ENCODE results near the gene TRPV5. TPM values are rescaled to one million over a fixed set of nuclear protein-coding genes. Genes with fewer than 3 reads are reported as not detected.

TRPV5 gene
- polyA plus RNA-seq, 1 experiment: not detected

DNA sequence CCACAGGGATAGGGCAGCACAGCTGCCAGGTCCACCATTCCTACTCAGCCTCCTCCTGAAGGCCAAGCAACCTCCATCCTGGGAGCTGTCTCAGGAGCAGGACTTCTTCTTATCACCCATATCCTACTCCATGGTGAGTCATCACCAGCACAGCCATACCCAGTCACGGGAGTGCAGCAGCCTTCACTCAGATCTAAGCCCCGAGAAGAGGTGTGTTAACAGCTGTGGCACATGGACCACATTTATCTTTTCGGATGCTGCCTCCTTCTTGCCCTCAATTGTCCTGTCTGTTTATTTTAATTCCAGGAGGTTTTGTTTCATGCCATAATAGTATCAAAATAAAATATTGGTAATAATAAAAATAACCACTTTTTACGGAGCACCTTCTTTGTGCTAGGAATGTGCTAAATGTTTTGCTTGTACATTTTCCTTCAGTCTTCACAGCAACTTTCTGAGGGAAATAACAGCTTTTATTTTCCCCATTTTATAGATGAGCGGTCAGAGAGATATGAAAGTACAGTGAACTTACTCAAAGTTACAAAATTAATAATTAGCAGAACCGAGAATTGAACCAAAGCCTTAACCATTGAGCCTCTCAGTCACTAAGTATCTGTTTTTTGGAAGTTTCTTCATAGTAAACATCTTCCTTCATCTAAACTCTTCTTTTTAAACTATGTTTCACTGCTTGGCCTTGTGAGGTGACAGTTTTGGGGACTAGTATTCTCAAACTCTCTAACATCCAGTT lies 31.1 kb upstream of the TRPV5 start:
- no peak for DNase-seq (ENCODE audit: low read depth, low spot score)
- no peaks in the 10 kb centered on the region for H3K27me3 ChIP-seq (ENCODE audit: control insufficient read depth, insufficient read depth, low read length)
- ChIA-PET CTCF (interaction anchor here (0.8 kb wide), 1 partner anchor 38 kb away, joined by 3 read pairs; no protein-coding TSS in a partner anchor), POLR2A (no interaction called here)
- H3K27ac ChIP-seq (ENCODE audit: low read depth, low read length): no peak overlapping the region
- TF ChIP-seq, protein P1, sequence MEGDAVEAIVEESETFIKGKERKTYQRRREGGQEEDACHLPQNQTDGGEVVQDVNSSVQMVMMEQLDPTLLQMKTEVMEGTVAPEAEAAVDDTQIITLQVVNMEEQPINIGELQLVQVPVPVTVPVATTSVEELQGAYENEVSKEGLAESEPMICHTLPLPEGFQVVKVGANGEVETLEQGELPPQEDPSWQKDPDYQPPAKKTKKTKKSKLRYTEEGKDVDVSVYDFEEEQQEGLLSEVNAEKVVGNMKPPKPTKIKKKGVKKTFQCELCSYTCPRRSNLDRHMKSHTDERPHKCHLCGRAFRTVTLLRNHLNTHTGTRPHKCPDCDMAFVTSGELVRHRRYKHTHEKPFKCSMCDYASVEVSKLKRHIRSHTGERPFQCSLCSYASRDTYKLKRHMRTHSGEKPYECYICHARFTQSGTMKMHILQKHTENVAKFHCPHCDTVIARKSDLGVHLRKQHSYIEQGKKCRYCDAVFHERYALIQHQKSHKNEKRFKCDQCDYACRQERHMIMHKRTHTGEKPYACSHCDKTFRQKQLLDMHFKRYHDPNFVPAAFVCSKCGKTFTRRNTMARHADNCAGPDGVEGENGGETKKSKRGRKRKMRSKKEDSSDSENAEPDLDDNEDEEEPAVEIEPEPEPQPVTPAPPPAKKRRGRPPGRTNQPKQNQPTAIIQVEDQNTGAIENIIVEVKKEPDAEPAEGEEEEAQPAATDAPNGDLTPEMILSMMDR (IDR thresholded peaks at IDR 0.05; ENCODE audit: low read depth, low read length): no peak
- H3K4me3 ChIP-seq (ENCODE audit: low read depth, low read length): no peak overlapping the region
- H3K9me3 ChIP-seq (ENCODE audit: control insufficient read depth, insufficient read depth, low read length): peaks cover 13% of the 10 kb centered on the region

DNA sequence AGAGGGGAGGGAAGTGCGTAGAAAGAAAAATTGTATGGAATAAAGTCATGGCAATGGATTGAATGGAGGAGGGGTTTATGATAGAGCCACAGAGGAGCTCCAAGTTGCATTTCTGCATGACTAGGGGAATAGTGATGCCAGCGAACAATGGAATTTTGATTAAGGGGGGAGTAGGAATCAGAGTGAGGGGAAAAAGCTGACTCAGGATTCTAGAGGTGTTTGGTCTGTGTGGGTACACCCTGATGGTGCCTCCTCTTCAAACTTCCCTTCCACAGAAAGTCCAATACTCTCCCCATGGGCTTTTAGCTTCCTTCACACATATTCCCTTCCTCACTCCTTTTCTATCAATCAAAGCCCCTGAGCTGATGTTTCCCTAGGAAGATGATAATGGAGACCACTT lies 30.4 kb upstream of the TRPV5 start:
- CTCF ChIA-PET: interaction anchor here (0.7 kb wide), 1 partner anchor 39 kb away, joined by 3 read pairs; no protein-coding TSS in a partner anchor
- no peaks in the 10 kb centered on the region for H3K27me3 ChIP-seq (ENCODE audit: control insufficient read depth, insufficient read depth, low read length)
- TF ChIP-seq, protein P1 (IDR thresholded peaks at IDR 0.05; ENCODE audit: low read depth, low read length): no peak
- peaks cover 13% of the 10 kb centered on the region for H3K9me3 ChIP-seq (ENCODE audit: control insufficient read depth, insufficient read depth, low read length)
- no peak for DNase-seq (ENCODE audit: low read depth, low spot score)
- no peak overlapping the region for H3K27ac ChIP-seq (ENCODE audit: low read depth, low read length)
- no peak overlapping the region for H3K4me3 ChIP-seq (ENCODE audit: low read depth, low read length)
- POLR2A ChIA-PET: no interaction called here

DNA sequence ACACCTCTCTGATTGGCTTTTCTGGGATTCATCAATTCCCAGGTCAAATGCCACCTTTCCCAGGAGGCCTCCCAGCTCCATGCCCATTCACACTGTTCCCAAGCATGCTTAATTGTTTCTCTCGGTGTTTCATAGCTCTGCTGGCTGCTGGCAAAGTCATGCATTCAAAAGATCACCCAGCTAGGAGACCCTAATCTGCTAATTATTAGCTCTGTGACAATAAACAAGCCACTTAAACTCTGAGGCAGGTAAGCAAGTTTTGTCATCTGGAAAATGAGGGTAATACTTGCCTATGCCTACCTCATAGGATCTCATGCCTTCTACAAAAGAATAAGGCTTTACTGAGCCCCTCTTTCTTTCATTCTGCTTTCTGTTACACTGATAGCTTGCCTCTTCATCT lies 29.4 kb upstream of the TRPV5 start:
- TF ChIP-seq, protein P1 (IDR thresholded peaks at IDR 0.05; ENCODE audit: low read depth, low read length): no peak
- Histone ChIP-seq H3K27me3 (ENCODE audit: control insufficient read depth, insufficient read depth, low read length) (no peaks in the 10 kb centered on the region), H3K27ac (ENCODE audit: low read depth, low read length) (no peak overlapping the region), H3K4me3 (ENCODE audit: low read depth, low read length) (no peak overlapping the region), H3K9me3 (ENCODE audit: control insufficient read depth, insufficient read depth, low read length) (peaks cover 16% of the 10 kb centered on the region)
- CTCF ChIA-PET: no interaction called here
- no peak for DNase-seq (ENCODE audit: low read depth, low spot score)
- POLR2A ChIA-PET: no interaction called here

DNA sequence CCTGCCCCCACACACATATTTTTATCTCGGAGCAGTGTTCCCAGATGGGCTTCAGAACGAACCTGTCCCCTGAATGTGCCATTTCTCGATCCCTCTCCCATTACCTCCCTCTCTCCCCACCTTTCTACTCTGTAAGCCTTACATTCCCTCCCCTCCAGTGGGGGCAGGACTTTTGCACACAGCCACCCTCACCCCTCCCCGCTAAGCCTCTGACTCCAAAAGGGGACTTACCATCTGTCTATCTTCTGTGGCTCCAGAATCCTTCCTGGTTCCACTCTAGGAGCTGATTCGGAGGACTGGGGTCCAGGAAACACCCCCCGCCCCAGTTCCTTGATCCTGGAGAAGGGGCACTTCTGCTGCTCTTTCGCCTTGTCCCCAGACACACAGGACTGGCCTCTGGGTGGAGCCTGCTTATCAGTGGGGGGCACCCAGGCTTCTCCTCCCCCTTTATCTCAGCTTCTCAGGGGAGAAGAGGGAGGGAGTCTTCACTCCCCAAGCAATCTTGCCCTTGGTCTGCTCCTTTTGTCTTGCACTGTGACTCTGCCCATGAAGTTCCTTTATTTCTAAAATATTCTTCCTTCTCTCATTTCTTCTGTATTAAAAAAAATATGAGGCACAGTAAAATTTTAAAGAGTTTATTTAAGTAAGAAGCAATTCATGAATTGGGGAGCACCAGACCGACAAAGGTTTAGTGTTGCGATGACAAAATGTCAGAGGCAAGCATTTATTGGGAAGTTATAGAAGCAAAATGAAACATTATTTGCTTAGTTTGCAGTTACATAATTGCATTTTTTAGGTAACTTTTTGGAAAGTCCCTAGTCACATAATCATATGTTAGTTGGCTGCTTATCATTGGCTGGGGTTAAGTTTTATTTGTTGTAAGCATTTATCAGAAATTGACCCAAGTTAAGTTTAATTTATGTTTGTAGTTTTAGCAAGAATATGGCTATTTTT lies 28.7 kb upstream of the TRPV5 start, which contains the start of gene KEL:
Gene KEL, minus strand, starts transcription at position 391 of the 954 bp plus-strand sequence. Its CDS starts 157 bp downstream, at position 234.
- H3K4me3 ChIP-seq (ENCODE audit: low read depth, low read length): no peak within 1 kb of the TSS
- DNase-seq (ENCODE audit: low read depth, low spot score): no peak
- no peak within 1 kb of the TSS for H3K27ac ChIP-seq (ENCODE audit: low read depth, low read length)
- H3K9me3 ChIP-seq (ENCODE audit: control insufficient read depth, insufficient read depth, low read length): peaks cover 19% of the 10 kb centered on the region
- TF ChIP-seq, protein P1 (IDR thresholded peaks at IDR 0.05; ENCODE audit: low read depth, low read length): no peak
- ChIA-PET CTCF (no interaction called here), POLR2A (no interaction called here)
- H3K27me3 ChIP-seq (ENCODE audit: control insufficient read depth, insufficient read depth, low read length): no peaks in the 10 kb centered on the region

Data from AG04450 (cell line).